Fibroblast of peridontal ligament (primary cell): Measurements from ENCODE around the gene ERC2.
A peak's percentile ranks its signal among the peaks of the same experiment; 100 is the strongest.
"Not testable (repeated sequence)": the region's sequence is repeated elsewhere in the genome, so short reads cannot be mapped to it uniquely, and the experiment has no call there.

Experiments
- DNase-seq: peaks from one replicate; pipeline ENCODE4 v3.0.0-alpha.2; 2010; ENCODE audit errors: extremely low read depth

Gene ERC2

GRCh38 chr3:56309465-56309864 lies 158.8 kb downstream of the ERC2 start:
- DNase-seq = no peak

DNA sequence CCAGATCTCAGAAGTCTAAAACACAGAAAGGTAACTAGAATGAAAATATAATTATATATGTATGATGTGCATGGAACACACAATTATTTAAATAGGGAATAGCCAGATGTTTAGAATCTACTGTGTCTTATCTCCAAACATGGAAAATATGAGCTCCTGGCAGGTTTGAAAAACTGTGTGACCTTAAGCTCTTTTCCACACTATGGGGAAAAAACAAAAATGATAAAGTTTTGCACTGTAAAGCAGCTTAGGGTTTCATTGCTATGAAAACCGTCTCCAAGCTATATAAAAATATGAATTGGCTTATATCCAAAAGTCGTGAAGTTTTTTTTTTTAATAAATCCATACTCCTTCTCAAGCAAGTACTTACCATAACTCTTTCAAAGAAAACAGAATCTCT lies 159.8 kb downstream of the ERC2 start:
- no peak for DNase-seq

DNA sequence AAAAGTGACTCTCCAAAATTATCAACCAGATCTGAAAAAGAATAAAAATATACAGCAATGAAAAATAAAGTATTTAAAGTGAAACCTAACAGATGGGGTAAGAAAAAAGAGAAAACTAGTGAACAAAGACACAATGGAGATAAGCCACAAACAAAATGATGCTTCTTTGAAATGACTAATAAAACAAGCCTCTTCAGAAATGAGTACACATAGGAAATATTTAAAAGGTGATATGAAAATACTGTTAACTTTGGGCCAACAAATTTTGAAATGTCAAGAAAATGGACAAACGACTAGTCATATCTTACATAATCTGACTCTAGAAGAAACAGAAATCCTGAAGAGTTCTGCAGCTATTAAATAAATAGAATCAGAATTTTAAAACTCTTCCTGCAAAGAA lies 164.2 kb downstream of the ERC2 start:
- no peak for DNase-seq

DNA sequence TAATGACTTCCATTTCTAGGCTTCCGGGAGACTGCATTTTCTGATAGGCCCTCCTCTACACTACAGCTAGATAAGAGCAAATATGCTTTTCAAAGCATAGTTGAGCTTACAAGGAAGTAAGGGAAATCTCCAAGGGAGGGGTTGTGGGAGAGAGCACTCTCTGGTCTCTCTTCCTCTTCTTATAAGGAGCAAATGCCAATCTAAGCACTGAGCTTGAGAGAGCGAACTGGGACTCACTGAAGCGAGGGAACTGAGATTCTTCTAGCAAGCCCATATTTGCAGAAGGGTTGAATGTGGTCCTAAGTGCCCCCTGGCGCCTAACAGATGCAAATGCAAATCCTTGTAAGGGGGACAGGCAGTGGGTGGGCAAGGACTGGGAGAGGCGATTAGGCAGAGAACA lies 164.8 kb downstream of the ERC2 start:
- DNase-seq = peak; percentile 58

- DNase-seq = no peak
Measured at GRCh38 chr3:56302417-56302816, 165.8 kb downstream of the ERC2 start.

GRCh38 chr3:56297281-56297840 lies 170.9 kb downstream of the ERC2 start:
- DNase-seq = no peak

- DNase-seq = no peak
Measured at GRCh38 chr3:56296361-56296760, 171.9 kb downstream of the ERC2 start.

DNA sequence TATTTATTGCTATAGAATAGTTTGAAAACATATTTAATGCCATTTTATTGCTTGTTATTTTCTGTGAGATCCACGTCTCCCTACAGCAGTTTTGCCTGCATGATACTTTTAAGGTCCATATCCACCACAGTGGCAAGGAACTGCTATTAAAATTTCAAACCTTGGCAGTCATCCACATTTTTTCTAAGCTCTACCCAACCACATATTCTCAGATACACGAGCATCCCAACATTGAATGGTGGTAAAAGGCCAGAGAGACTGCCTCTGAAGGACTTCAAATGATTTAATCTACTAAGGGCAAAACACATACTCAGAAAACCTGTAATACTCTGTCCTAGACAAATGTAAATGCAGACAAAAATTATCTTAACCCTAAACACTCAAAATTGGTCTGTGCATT lies 173.1 kb downstream of the ERC2 start:
- no peak for DNase-seq

GRCh38 chr3:56294286-56294685 lies 174.0 kb downstream of the ERC2 start:
- no peak for DNase-seq

DNA sequence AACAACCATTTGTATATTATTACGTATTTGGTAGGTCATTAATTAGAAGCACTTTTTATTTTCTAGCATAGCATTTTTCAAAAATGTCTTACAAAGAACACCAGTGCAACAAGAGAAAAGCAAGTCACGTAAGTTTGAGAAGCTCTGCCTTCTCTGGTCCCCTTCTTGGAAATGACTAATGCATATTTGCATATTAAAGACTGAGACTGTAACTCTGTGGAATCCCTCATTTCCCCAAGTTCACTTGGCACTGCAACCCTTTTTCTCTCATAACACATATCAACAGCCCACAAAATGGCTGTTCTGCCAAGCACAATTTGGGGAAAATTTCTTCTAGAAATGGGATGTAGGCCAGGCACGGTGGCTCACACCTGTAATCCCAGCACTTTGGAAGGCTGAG lies 176.3 kb downstream of the ERC2 start:
- no peak for DNase-seq

DNA sequence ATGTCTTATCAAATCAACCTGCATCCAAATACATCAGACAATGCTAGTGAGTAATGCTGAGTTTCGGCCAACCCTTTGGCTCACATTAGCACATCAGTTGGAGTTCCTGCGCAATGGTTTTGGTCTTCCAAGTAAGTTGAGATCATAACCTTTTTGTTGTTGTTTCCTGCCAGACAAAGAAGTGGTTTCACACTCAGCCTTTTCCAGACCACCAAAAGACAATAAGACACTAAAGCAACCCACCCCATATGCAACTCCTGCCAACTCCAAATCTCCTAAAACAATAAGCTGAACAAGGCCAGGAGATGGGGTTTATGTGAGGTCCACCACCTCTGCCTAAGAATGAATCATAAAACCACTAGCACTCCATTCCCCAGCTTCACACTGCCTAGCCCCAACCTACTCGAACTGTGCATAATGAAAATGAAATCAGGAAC lies 177.0 kb downstream of the ERC2 start:
- DNase-seq = no peak

GRCh38 chr3:56290374-56290773 lies 177.9 kb downstream of the ERC2 start:
- no peak for DNase-seq

DNA sequence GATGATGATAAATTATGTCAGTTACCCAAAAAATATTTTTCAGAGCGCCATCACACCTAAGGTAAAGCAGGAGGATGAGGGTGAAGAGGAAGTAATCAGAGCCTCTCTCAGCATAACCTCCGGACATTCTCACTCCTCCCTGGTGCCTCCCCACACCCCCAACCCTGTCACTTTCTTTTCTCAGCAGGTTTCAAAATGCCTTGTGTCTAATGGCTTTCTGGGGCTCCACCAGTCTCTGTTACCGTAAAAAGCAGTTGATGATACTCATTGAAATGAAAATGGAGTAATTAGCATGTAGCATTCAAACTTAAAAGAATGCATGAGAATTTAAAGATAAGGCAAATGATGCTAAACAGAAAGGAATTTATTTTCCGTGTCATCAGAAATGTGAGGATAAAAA lies 180.0 kb downstream of the ERC2 start:
- DNase-seq = no peak

DNA sequence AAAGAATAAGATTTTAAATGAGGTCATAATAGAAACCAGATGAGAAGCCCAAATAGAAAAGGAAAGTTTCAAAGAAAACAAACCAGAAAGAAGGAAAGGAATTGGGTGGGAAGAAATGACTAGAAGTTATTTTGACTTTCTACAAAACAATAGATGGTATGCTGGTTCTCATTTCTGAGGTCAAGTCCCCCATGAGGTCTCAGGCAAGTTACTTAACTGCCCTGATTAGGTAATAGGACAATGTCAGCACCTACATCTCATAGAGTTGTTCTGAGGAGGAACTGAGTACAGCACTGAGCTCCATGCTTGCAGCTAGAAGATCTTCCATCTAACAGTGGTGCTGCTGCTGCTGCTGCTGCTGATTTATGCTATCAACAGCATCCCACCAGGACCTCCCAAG lies 185.9 kb downstream of the ERC2 start:
- no peak for DNase-seq

GRCh38 chr3:56277236-56277635 lies 191.0 kb downstream of the ERC2 start:
- DNase-seq = no peak

GRCh38 chr3:56275120-56275519 lies 193.1 kb downstream of the ERC2 start:
- no peak for DNase-seq

GRCh38 chr3:56269755-56270535 lies 198.3 kb downstream of the ERC2 start:
- peak; percentile 27 for DNase-seq

- no peak for DNase-seq
Measured at GRCh38 chr3:56268616-56269383, 199.5 kb downstream of the ERC2 start.

DNA sequence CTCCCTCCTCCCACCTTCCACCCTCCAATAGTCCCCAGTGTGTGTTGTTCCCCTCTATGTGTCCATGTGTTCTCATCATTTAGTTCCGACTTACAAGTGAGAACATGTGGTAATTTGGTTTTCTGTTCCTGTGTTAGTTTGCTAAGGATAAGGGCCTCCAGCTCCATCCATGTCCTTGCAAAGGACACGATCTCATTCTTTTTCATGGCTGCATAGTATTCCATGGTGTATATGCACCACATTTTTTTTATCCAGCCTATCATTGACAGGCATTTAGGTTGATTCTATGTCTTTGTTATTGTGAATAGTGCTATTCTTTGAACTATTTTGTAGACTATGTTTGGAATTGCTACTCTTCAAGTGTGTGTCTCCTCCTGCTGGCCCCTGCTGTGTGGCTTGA lies 206.4 kb downstream of the ERC2 start:
- DNase-seq = not testable (repeated sequence)

DNA sequence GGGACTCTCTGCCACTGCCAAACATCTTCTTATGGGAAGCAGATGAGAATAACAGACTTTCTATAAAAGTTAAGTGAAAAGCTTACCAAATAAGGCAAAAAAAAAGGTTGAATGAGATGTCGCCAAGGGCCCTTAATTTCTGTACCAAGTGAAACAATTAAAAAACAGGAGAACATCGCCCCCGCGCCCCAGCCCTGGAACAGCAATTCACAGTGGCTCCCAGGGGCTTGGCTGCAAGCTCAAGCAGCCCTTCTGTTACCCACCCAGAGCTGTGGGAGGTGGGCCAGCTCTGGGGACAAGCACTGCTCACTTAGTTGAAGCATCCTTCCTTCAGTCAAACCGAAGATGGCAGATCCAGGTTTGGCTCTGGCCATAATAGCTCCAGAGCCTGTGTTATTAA lies 208.0 kb downstream of the ERC2 start:
- DNase-seq = no peak

DNA sequence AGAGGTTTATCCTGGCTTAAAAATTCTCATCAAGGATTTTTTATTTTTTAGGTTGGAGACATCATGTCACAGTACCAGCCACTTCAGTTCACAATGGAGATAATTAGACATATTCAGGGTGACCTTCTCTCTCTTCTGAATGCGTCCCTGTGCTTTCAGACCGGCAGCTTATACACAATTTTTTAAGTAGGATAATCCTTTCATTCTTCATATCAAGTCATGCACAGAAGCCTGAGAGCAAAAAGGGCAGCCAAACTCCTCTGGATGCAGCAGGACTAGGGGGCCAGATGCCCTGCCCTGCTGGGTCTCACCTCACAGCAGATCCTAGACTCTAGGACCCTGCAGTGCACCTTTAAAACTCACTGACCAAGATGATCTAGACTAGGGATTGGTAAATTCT lies 210.4 kb downstream of the ERC2 start:
- DNase-seq = no peak

- DNase-seq = no peak
Measured at GRCh38 chr3:56254835-56255234, 213.4 kb downstream of the ERC2 start.
